Dermis microvascular lymphatic vessel endothelial cell (primary cell): ENCODE measurements around the gene PLCL2. TPM values are rescaled to one million over a fixed set of nuclear protein-coding genes. Genes with fewer than 3 reads are reported as not detected.
A peak's percentile ranks its signal among the peaks of the same experiment; 100 is the strongest.

Experiments used
- DNase-seq, 2 donors: peaks; one replicate each; pipeline versions ENCODE4 v3.0.0 to v3.0.0-alpha.2; 2010; ENCODE audit warnings: low read depth in 2 of 2
- total RNA-seq: library from RNA; depleted of rRNA; stranded (reverse); fragments of >200 nt; gene quantifications from 2 replicates; pipeline ENCODE4 v1.2.1, GENCODE V29; 2014

Gene PLCL2
- total RNA-seq, 1 donor from 2014 or later: 10.7 TPM

DNA sequence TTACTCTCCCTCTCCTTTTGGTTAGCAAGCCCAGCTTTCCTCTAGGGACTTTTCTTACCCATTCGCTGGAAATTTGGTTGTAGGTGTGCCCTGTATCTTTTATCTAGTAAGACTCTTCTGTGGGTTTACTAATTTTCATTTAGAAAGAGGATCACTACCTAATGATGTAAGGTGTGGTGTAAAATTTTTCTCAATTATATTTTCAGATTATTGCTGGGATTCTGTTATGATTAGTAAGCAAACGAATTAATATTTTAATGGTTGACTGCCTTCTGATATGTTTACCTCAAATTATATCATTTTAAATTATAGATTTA is 28.5 kb downstream of the PLCL2 start:
- DNase-seq: no peak

DNA sequence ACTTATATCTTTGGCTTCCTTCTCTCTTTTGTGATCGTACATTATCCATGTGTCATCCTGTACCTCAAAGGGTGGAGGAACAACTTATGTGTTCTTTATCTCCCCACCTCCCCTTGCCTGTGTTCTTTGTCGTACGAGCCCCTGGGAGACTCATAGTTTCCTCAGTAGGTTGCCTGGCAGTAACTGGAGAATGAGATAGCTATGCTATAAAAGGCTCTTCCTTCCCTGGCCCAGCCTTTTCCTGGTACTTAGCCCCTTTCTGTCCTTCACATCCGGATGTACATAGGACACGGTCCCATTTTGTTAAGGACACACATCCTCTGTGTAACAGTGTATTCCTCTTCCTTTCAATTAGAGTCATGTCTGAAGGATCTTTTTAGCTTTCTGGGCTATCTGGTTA is 32.1 kb downstream of the PLCL2 start:
- DNase-seq: peak in 1 of 2 donors; percentile 62

DNA sequence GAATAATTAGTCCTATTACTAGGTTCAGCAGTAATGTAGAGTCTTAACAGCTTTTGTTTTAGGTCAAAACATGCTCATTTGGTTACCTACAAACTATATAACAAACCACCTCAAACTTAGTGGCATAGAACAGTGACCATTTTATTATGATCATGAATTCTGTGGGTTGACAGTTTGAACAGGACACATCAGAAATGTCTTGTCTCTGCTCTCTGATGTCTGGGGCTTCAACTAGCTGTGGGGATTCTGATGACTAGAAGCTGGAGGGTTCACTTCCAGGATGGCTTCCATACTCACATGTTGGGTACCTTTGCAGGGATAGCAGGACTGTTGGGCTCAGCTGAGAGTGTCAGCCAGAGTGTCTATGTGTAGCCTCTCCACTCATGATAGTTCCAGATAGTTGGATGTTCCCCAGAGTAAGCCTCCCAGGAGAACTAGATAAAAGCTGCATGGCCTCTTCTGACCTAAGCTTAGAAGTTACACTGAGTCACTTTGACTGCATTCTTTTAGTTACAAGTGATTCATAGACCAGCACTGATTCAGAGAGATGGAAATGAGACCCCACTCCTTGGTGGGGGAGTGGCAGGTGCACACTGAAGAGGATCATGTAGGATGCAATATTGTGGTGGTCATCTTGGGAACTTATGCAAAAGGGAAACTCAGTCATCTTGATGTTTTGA is 32.6 kb downstream of the PLCL2 start:
- DNase-seq: peak in 1 of 2 donors; percentile 30

DNA sequence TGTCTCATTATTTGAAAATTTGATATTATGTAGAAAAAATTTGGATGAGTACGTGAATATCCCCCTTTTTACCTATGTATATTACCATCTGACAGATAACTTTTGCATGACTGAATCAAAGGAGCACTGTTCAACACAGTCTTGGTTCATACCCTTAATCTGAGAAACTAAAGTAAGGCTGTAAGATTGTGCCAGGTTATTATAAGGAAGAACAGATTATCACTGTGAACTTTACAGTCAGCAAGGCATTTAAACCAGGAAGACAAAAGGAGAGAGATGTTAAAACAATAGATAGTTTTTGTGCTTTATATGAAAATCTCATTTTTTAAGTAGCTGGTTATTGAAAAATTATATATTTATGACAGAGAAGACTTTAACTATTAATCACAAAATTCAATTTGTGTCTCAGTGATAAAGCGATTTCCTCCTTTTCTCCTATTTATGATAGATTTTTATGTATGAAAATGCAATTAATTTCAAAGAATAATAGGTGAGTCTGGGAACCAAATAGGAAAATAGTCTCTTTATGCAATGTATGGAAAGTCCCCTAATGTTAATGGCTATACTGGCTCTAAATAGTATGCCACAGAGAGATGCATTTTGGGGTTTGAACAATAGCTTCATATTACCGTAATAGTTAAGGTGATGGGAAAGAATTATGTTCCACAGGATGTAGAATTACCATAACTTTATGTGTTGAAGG is 33.4 kb downstream of the PLCL2 start:
- no peak for DNase-seq

DNA sequence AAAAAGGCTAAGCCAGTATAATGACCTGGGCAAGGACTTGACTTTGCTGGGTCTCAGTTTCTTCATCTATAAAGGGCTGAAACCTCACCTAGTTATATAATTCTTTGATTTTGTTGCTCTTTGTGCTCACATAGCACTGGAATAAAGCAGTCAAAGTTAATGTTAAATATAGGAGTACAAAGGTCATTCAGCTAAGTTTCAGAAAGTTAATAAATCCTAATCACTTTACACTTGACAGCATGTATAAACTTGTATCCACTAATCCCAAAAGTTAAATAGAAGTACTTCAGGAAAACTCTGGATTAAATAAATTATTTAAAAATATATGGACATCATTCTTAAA is 33.9 kb downstream of the PLCL2 start:
- no peak for DNase-seq

DNA sequence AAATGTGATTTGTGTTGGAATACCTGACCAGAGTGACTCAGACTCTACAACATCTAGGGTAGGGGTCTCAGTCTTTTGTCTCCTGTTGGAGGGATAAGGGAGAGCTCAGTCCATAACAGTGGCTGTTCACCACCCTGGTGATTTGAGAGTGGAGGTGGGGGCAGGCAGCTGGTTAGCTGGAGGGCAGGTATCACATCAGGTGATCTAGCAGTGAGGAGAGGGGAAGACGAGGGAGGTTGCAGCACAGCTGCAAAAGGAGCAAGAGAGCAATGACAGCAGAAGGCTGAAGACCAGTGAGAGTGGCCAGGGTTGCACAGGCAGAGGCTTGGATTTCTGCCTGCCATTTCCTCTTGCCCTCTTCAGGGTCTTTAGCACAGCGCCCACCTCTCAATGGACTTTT is 38.4 kb downstream of the PLCL2 start:
- no peak for DNase-seq

DNA sequence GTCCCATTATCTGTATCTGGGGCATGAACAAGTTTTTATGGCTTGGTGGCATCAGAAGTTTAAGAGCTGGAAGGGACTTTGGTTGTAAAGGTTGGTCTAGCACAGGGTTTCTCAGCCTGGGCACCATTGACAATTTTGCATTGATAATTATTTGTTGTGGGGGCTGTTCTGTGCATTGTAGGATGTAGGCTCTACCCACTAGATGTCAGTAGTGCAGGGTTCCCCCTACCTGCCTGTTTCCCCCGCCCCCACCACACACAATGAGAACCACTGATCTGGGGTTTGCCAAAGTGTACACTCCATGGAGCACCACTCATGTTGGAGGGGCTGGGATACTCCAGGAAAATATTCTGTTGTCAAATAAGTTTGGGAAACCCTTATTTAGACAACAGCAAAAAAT is 42.7 kb downstream of the PLCL2 start:
- no peak for DNase-seq

DNA sequence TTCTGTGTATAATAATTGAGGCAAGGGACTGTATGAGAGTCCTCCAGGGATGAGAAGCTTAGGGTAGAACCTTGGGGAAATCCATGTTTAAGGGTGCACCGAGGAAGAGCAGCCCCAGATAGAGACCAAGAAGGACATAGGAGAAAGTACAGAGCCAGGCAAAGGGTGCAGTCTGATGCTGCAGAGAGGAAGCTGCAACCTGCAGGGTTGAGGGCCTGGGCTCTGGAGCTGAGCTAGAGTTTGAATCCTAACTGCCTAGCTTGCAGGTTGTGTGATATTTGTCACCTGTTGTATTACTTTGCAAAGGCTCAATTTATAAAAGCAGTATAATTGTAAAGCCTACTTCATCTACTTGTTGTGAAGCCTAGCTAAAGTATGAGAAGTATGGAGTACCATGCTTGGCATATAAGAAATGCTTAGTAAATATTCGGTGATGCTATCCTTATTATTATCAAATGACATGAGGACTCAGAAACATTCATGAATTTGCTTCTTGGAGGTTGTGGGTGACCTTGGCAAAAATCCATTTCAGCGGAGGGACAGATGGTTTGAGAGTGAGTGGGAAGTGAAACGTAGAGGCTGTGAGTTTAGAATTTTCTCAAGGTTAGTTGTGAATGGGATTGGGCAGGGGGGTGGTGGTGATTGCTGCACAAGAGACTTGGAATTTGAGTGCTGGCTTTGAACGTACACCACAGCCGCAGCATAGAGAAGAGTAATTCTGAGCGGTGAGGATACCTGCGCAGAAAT is 43.8 kb downstream of the PLCL2 start:
- no peak for DNase-seq

DNA sequence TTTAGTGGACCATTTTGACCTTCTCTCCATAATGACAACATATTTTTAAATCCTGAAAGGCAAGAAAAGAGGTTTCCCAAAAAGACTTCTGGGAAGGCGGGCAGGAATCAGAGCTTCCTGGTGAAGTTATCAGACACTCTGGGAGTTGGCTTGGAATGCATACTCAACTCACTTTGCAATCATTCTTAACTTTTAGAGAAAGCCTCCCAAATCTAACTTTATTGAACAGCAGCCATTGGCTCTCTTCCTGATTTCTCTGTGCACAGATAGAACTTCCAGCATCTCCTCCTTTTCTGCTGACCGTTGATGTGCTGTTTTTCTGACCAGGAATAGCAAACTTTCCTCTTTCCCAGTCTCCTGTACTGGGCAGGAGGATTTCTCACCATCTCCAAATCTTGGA is 44.6 kb downstream of the PLCL2 start:
- no peak for DNase-seq

DNA sequence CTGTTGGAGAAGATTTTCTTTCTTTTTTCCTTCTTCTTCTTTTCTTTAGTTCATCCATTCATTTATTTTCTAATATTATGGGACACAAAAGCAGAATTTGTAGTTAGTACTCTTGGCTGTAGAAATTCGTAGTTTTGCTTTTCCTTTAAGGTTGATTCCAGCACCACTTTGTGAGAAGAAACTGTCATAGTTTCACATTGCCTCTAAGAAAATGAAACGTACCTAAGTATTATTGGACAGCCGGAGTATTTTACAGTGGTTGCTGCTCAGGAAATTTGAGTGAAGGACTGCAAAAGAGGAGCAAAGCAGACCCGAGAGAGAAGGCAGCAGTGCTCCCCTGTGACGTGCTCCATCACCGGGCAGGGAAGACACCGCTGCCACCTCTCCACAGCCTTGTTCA is 48.1 kb downstream of the PLCL2 start:
- no peak for DNase-seq

DNA sequence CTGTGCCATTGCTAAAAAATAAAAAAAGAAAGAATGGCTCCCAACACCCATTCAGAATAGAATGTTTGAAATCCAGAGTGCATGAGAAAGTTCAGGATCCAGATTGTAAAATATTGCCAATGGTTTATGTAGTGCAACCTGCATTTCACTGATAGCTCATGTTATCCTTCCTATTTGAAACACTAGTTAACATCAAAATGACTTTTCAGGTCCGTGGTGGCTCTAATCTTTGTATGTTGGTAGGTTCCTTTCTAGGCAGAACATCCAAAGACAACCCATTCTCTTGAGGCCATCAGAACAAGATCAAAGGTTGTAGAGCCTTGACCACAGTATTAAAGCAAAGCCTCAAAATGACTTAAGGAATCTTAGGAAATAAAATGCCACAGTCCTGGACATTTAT is 51.0 kb downstream of the PLCL2 start:
- DNase-seq: no peak

DNA sequence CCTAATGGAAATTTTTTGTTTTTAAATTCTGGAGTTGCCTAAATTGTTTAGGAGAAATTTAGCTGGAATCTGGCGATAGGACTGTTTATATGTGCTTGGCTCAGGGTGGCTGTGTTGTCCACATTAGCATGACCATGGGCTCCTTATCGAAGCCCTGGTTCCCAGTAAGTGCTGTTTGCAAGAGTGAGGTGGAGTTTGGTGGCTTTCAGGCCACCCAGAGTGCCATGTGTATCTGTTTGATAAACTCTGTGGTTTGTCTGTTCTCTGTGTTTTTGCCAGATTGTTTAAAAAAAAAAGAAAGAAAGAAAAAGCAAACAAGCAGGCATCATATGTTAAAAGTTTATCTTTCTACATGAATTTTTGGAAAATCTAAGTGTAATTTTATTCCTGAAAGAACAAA is 51.5 kb downstream of the PLCL2 start:
- DNase-seq: no peak

DNA sequence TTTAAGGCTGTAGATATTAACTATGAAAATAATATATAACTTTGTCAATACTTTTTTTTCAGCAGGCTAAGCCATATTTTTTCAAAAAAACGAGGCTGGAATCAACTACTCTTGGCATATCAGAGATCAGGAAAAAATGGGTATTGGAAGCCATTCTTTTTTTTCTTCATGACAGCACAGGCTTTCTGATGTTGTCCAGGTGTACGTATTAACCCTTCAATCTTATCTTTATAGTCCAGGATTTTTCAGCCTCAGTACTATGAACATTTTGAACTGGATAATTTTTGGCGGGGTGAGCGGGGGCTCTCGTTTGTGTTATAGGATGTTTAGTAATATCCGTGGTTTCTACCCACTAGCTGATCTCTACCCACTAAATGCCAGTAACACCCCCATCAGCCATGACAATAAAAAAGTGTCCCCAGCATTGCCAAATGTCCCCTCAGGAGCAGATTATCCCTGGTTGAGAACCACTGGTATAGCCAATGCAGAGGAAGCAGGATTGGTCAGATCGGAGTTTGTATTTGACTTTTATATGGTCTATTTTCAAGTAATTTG is 52.0 kb downstream of the PLCL2 start:
- no peak for DNase-seq

DNA sequence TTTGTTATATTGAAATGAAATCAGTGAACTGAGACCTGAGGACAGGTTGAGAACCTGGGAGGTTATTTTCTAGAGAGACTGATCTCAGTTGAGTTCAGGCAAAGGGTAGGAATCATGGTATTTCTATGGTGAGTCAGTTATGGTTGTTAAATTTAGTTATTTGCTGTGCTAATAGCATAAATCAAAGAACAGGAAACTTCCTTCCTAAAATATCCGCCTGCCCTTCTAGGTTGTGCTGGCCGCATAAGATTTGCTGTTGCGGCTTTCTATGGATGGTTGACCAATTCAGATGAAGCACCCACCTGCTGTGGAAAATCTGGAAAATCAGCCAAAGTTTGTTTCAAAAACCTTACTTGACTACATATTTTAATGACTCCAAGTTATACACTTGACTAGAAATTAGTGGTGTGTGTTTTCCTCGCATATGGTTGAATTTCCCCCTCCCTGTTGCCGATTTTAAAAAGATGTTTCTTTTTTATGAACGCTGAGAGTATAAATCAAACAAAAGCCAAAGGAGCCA is 52.6 kb downstream of the PLCL2 start:
- DNase-seq: no peak

DNA sequence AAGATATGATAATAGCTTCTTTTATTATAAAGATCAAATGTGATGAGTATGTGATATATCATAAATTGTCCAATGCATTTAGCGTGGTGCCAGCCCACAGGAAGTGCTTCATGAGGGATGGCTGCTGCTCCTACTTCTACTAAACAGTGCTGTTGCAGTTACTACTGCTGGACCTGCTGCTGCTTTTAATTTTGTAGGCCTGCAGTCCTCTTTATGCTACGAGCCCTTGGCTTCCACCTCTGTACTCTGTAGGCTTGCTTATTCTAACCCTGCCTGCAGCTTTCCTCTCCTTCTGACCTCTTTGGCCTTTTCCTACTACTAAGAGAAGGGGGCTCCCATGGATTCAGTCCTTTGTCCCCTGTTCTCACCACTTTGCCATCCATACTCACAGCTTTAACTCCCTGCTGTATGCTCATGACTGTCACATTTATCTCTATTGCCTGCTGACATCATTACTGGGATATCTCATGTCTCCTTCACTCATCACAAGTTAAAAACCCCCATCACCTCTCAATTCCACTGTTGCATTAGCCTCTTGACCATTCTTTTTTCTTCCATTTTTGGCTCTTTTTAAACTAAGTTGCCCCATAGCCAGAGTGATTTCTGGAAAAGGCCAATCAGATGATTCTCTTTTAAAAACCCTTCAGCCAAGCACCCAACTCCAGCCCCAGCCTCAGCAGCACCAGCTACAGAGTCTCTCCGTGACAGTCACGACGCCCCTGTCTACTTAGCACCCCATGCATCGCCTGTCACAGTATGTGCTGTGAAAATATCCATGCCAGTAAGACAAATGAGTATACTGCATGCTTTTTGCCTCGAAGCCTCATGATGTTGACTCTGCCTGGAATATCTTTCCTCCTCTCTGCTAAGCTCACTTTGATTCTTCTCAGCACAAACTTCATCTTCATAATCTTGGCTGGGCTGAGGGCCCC is 56.3 kb downstream of the PLCL2 start:
- no peak for DNase-seq

DNA sequence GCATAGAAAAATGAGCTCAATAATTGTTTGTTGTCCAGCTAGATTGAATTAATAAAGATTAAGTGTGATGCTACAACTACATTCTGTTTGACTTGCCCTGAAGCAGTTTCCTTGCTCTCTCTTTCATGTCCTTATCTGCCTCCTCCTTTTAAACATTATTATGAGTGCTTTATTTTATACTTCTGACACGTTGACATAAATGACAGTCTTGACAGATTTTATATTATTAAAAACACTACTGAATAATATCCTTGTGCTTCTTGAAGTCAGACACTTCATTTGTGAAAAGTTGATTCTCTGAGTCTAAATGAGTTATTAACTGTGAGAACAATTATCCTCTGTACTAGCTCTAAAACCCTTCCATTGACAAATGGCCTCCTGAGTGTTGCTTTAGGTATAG is 58.2 kb downstream of the PLCL2 start:
- DNase-seq: no peak

DNA sequence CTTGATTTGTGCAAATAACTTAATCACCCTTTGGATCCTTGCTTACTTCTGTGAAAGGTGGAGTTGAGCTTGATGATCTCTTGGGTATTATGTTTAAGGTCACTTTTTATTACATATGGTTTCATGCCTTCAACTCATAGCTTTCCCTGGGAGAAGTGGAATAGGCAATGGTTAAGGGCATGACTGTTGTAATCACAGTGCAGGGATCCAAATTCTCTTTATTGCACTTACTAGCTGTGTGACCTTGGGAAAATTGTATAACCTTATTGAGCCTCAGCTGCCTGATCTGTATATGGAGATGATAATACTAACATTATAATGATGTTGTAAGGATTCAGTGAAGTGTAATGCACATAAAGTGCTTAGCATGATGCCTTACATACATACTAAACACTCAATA is 59.1 kb downstream of the PLCL2 start:
- no peak for DNase-seq

DNA sequence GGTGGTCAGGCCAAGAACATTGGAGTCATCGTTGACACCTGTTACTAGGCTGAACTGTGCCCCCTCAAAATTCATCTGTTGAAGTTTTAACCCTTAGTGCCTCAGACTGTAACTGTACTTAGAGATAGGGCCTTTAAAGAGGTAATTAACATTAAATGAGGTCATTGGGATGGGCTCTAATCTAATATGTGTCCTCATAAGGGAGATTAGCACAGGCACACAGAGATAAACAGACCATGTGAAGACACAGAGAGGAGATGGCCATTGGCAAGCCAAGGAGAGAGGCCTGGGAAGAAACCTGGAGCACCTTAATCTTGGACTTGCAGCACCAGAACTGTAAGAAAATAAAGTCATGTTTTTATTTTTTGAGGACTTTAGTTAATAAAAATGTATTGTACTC is 59.6 kb downstream of the PLCL2 start:
- no peak for DNase-seq

DNA sequence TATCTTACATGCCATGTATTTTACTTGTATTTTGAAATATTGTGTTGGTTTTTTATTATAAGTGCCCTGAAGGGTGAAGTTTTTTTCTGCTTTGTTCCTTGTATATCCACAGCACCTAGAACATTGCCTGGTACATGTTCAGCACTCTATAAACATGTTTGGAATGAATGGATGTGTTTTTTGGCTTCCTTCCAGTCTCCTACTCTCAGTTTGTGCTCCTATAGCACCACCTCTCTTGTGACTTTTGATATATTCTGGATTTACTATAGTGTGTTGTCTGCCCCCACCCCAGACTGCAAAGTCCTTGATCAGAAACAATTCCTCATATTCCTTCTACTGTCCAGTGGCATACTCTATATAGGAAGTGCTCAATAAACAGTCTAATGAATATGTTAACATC is 60.6 kb downstream of the PLCL2 start:
- DNase-seq: peak; percentile 73 to 79

DNA sequence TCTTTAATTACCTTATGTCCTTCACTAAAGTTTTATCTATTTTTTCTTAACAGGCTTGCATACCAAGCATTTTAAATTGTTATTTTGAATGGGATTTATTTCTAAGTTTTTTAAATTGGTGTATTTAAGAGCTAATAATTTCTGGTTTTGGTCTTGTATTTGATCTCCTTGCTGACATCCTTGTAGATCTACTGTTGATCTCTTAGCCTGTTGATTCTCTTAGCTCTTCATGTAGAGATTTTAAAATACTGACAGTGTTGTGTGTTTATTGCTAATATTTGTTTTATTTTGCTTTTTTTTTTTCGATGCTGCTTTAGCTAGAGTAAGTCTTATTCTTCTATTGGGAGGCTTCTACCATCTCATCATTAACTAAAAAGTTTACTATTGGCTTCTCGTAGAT is 65.5 kb downstream of the PLCL2 start:
- no peak for DNase-seq

DNA sequence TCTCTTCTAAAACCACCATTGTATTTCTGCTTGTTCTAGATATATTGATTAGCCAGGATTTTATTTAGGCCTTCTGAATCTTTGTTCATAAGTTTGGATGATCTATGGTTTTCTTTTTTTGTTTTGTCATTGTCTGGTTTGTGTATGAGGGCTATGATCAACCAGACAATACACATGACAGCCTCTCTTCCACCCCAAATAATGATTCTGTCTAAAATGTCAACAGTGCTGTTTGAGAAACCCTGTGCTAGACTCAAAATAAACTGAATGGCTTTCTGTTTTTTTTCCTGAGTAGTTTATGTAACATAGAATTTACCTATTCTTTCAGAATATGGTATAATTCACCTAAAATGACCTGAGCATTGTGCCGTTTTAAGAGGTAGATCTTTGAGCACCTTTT is 66.1 kb downstream of the PLCL2 start:
- no peak for DNase-seq
